ENCODE data around the gene TIMM29. TPM values are rescaled to one million over a fixed set of nuclear protein-coding genes. Genes with fewer than 3 reads are reported as not detected.

The TIMM29 gene
- 10 to 100 TPM; 34.9 to 47.9 TPM for total RNA-seq

DNA sequence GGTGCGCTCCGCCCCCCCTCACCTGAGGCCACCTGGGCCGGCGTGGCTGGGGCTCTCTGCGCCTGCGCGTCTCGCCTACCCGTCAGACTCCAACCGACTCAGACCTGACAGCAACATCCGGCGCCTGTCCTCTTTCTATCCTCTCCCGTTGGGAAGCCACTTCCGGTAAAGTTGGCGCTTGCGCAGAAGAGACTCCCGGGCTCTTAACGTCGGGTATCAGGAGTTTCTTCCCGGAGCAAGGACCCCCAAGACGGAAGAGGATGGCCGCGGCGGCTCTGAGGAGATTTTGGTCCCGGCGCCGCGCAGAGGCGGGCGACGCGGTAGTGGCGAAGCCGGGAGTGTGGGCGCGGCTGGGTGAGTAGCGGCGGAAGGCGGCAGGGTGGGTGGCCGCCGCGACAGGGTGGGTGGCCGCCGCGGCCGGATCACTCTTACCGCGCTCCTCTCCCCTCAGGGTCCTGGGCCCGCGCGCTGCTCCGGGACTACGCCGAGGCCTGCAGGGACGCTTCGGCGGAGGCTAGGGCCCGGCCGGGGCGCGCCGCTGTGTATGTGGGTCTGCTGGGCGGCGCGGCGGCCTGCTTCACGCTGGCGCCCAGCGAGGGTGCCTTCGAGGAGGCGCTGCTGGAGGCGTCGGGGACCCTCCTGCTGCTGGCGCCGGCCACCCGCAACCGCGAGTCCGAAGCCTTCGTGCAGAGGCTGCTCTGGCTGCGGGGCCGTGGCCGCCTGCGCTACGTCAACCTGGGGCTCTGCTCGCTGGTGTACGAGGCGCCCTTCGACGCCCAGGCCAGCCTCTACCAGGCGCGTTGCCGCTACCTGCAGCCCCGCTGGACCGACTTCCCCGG lies at the start of gene TIMM29, which contains the start of gene YIPF2:
Gene TIMM29, plus strand, starts transcription at position 249 of the 839 bp plus-strand sequence. Its CDS starts 12 bp downstream, at position 261.
Gene YIPF2, minus strand, starts transcription at position 77 of the 839 bp plus-strand sequence. CDS start 229 bp downstream, outside the sequence.
- H3K4me3 ChIP-seq: peak within 1 kb of the TSS; percentile 95
- H3K9me3 ChIP-seq: no peaks in the 10 kb centered on the region
- peak; percentile 98 for DNase-seq (ENCODE audit: low spot score)
- H3K27me3 ChIP-seq (replicated peaks; ENCODE audit: insufficient read depth): no peaks in the 10 kb centered on the region
- peaks cover 11% of the 10 kb centered on the region for H3K4me1 ChIP-seq (replicated peaks)
- no peaks in the 10 kb centered on the region for H3K36me3 ChIP-seq
- TF ChIP-seq POLR2AphosphoS5 (IDR thresholded peaks at IDR 0.05) (peak; percentile 99), POLR2A (IDR thresholded peaks at IDR 0.05) (peak; percentile 80)
- TF ChIP-seq, protein P1, sequence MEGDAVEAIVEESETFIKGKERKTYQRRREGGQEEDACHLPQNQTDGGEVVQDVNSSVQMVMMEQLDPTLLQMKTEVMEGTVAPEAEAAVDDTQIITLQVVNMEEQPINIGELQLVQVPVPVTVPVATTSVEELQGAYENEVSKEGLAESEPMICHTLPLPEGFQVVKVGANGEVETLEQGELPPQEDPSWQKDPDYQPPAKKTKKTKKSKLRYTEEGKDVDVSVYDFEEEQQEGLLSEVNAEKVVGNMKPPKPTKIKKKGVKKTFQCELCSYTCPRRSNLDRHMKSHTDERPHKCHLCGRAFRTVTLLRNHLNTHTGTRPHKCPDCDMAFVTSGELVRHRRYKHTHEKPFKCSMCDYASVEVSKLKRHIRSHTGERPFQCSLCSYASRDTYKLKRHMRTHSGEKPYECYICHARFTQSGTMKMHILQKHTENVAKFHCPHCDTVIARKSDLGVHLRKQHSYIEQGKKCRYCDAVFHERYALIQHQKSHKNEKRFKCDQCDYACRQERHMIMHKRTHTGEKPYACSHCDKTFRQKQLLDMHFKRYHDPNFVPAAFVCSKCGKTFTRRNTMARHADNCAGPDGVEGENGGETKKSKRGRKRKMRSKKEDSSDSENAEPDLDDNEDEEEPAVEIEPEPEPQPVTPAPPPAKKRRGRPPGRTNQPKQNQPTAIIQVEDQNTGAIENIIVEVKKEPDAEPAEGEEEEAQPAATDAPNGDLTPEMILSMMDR (IDR thresholded peaks at IDR 0.05): peak in 3 of 4 experiments; percentile 16 to 35 (median 27)
- intact Hi-C loops (cut with DNase I): loop anchor here (5.0 kb wide), 1 partner anchor 56 kb away; the partner anchor contains the start of gene CARM1
- peak within 1 kb of the TSS; percentile 73 to 85 for H3K27ac ChIP-seq
- WGBS: under 1% methylated on average over 53 of the region's 96 CpGs

DNA sequence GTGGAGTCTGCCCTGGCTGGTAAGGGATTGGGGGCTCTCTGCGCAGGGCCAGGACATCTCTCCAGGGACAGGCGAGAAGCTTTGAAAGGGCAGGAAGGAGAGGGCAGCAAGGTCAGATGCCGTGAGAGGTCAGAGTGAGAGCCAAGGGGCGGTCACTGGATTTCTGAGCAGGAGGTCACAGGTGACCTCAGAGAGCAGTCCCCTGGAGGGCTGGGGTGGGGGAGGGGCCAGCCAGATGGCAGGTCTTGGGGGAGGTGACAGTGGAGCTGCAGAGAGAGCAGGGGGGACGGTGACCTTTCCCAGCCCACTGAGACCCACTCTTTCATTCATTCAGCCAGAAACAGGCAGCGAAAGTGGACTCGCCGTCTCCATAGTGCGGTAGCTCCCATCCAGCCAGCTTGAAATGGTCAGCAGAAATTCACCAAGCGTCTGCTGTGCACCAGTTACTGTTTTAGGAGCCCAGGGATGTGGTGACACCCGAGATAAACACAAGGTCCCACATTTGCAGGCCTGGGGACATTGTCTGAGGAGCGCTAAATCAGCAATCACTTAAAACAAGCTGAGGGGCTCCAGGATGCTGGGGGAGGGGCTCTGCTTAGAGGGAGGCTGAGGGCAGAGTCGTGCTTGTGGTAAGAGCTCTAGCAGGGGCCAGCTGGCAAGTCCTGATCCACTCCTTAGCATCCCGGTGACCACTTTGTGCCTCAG lies 47.1 kb upstream of the TIMM29 start:
- DNase-seq (ENCODE audit: low spot score): no peak
- Histone ChIP-seq H3K27me3 (replicated peaks; ENCODE audit: insufficient read depth) (no peaks in the 10 kb centered on the region), H3K4me1 (replicated peaks) (no peaks in the 10 kb centered on the region), H3K27ac (no peak overlapping the region), H3K4me3 (no peak overlapping the region), H3K9me3 (no peaks in the 10 kb centered on the region), H3K36me3 (no peaks in the 10 kb centered on the region)
- TF ChIP-seq, protein P1 (IDR thresholded peaks at IDR 0.05): no peak
- TF ChIP-seq POLR2A (IDR thresholded peaks at IDR 0.05) (no peak), POLR2AphosphoS5 (IDR thresholded peaks at IDR 0.05) (no peak)
- intact Hi-C loops (cut with DNase I): no loop called here
- 80% methylated on average over 14 of the region's 14 CpGs for WGBS

DNA sequence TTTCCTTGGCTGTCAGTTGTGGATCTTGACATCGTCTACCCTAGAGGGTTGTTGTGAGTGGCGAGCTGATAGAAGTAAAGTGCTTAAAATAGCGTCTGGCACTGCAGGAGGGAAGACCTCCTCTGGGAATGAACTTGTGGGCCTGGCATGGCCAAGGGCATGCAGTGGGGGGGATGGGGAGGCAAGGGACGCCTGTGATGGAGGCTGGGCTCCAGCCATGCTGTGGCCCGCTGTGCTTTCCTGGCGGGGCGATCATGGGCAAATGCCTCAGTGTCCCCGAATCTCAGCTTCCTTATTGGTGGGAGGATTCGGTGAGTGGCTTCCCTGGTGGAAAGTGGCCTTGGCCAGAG lies 46.5 kb upstream of the TIMM29 start:
- no peaks in the 10 kb centered on the region for H3K9me3 ChIP-seq
- intact Hi-C loops (cut with DNase I): no loop called here
- TF ChIP-seq, protein P1 (IDR thresholded peaks at IDR 0.05): no peak
- TF ChIP-seq POLR2A (IDR thresholded peaks at IDR 0.05) (no peak), POLR2AphosphoS5 (IDR thresholded peaks at IDR 0.05) (no peak)

DNA sequence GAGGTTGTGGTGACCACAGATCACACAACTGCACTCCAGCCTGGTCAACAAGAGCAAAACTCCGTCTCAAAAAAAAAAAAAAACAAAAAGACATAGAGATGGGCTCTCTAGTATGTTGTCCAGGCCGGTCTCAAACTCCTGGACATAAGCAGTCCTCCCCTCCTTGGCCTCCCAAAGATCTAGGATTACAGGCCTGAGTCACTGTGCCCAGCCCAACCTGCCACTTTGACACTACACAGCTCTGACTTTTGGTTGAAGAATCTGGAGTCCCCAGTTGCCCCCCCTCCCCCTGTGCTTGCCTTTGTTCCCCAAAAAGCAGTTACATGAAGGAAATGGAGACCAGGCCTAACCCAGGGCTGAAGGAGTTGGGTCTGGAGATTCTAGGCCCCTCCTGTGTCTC lies 44.3 kb upstream of the TIMM29 start:
- no peaks in the 10 kb centered on the region for H3K36me3 ChIP-seq
- WGBS: 67% methylated on average over 2 of the region's 2 CpGs
- H3K27me3 ChIP-seq (replicated peaks; ENCODE audit: insufficient read depth): no peaks in the 10 kb centered on the region
- no peaks in the 10 kb centered on the region for H3K9me3 ChIP-seq
- H3K4me1 ChIP-seq (replicated peaks): peaks cover 7% of the 10 kb centered on the region
- no peak for DNase-seq (ENCODE audit: low spot score)
- H3K27ac ChIP-seq: no peak overlapping the region
- no peak overlapping the region for H3K4me3 ChIP-seq
- intact Hi-C loops (cut with DNase I): no loop called here
- TF ChIP-seq POLR2A (IDR thresholded peaks at IDR 0.05): no peak
- TF ChIP-seq, protein P1 (IDR thresholded peaks at IDR 0.05): no peak
- no peak for TF ChIP-seq POLR2AphosphoS5 (IDR thresholded peaks at IDR 0.05)

More for the DNA sequence above, 46.5 kb upstream of the TIMM29 start:
- Histone ChIP-seq H3K27ac (no peak overlapping the region), H3K4me3 (no peak overlapping the region), H3K27me3 (replicated peaks; ENCODE audit: insufficient read depth) (no peaks in the 10 kb centered on the region), H3K36me3 (no peaks in the 10 kb centered on the region), H3K4me1 (replicated peaks) (no peaks in the 10 kb centered on the region)
- no peak for DNase-seq (ENCODE audit: low spot score)
- 79% methylated on average over 9 of the region's 9 CpGs for WGBS

Measured in prostate gland (tissue), 2 donors.